K562 (cell line): ENCODE measurements around the gene CFAP73. TPM values are rescaled to one million over a fixed set of nuclear protein-coding genes. Genes with fewer than 3 reads are reported as not detected.
A peak's percentile ranks its signal among the peaks of the same experiment; 100 is the strongest.

Experiments used
- DDX20 ChIP-seq: fragments of 450-650 bp; IDR thresholded peaks from 2 replicates; pipeline ENCODE4 v1.6.1; 2016; ENCODE audit warnings: missing genetic modification characterization, low read depth, mild to moderate bottlenecking, missing compliant biosample characterization, moderate library complexity
- DNMT1 ChIP-seq: fragments of 450-650 bp; IDR thresholded peaks from 2 replicates; pipeline ENCODE4 v1.6.1; 2016; ENCODE audit warnings: antibody characterized with exemption, mild to moderate bottlenecking
- ETS2 ChIP-seq: IDR thresholded peaks from 2 replicates; pipeline ENCODE4 v1.6.1; 2016; ENCODE audit warnings: borderline replicate concordance, missing genetic modification characterization, mild to moderate bottlenecking, moderate library complexity, missing compliant biosample characterization; ENCODE audit not compliant: poor library complexity, severe bottlenecking
- ETV6 ChIP-seq, 3 experiments: fragments of 150-350 bp in 1 of 3; sonication (generic) in 1 of 3; formaldehyde crosslinking in 1 of 3; IDR thresholded peaks; 2 replicates each; pipeline versions ENCODE4 v1.6.1 to v1.8.0; 2014 to 2022; ENCODE audit warnings: borderline replicate concordance in 2 of 3, low read depth in 2 of 3, antibody characterized with exemption in 1 of 3, low read length in 1 of 3, mild to moderate bottlenecking in 1 of 3, missing genetic modification reagents in 1 of 3
- FOXJ3 ChIP-seq: sonication (generic); formaldehyde crosslinking; IDR thresholded peaks from 2 replicates; pipeline ENCODE4 v1.4.0; 2020; ENCODE audit warnings: mild to moderate bottlenecking, missing genetic modification reagents
- GTF2A2 ChIP-seq: IDR thresholded peaks from 2 replicates; pipeline ENCODE4 v1.6.1; 2016; ENCODE audit warnings: mild to moderate bottlenecking, missing genetic modification characterization, missing compliant biosample characterization
- HMG20B ChIP-seq: fragments of 250-450 bp; sonication (Bioruptor Pico); IDR thresholded peaks from 2 replicates; pipeline ENCODE4 v1.5.0; 2021; ENCODE audit warnings: mild to moderate bottlenecking
- MCM3 ChIP-seq: fragments of 450-650 bp; IDR thresholded peaks from 2 replicates; pipeline ENCODE4 v1.6.1; 2016
- NCOA1 ChIP-seq: fragments of 450-650 bp; IDR thresholded peaks from 2 replicates; pipeline ENCODE4 v1.6.1; 2016; ENCODE audit warnings: low read depth
- NELFE ChIP-seq: IDR thresholded peaks from 2 replicates; pipeline ENCODE4 v1.6.1; 2011; ENCODE audit warnings: mild to moderate bottlenecking; ENCODE audit not compliant: insufficient read depth, insufficient read length
- POLR3A ChIP-seq: IDR thresholded peaks from 2 replicates; pipeline ENCODE4 v1.6.1; 2011; ENCODE audit warnings: borderline replicate concordance, mild to moderate bottlenecking, moderate library complexity; ENCODE audit not compliant: insufficient read length, insufficient read depth; ENCODE audit errors: extremely low read depth
- TAF15 ChIP-seq: fragments of 200-400 bp; formaldehyde crosslinking; IDR thresholded peaks from 2 replicates; pipeline ENCODE4 v1.6.1; 2017; ENCODE audit warnings: mild to moderate bottlenecking, low read depth, low read length, moderate library complexity
- TAF9B ChIP-seq: fragments of 450-650 bp; IDR thresholded peaks from 2 replicates; pipeline ENCODE4 v1.6.1; 2018; ENCODE audit warnings: mild to moderate bottlenecking; ENCODE audit not compliant: partially characterized antibody
- TCF15 ChIP-seq: fragments of 250-450 bp; sonication (Bioruptor Pico); IDR thresholded peaks from 2 replicates; pipeline ENCODE4 v1.8.0; 2022; ENCODE audit warnings: moderate library complexity, mild to moderate bottlenecking, inconsistent platforms
- TCF7 ChIP-seq: sonication (generic); IDR thresholded peaks from 2 replicates; pipeline ENCODE4 v1.6.1; 2016; ENCODE audit warnings: antibody characterized with exemption, borderline replicate concordance
- TCF7L2 ChIP-seq: fragments of 150-350 bp; IDR thresholded peaks from 2 replicates; pipeline ENCODE4 v1.6.1; 2016; ENCODE audit warnings: low read depth, mild to moderate bottlenecking, low read length, moderate library complexity
- ZNF134 ChIP-seq: fragments of 250-450 bp; sonication (Bioruptor Pico); conservative IDR thresholded peaks from 2 replicates; pipeline ENCODE4 v1.4.0; 2020
- ZNF551 ChIP-seq: fragments of 250-450 bp; sonication (Bioruptor Pico); IDR thresholded peaks from 2 replicates; pipeline ENCODE4 v1.5.0; 2021; ENCODE audit warnings: mild to moderate bottlenecking, moderate library complexity
- ZNF764 ChIP-seq: fragments of 250-450 bp; sonication (Bioruptor Pico); IDR thresholded peaks from 2 replicates; pipeline ENCODE4 v1.4.0; 2020; ENCODE audit warnings: low read depth, mild to moderate bottlenecking, moderate library complexity
- polyA plus RNA-seq, 8 experiments: library from polyadenylated mRNA; depleted of rRNA in 4 of 8; stranded (reverse) in 5 of 8; unstranded in 3 of 8; fragments of >200 nt; fragmentation: Nextera tagmentation in 2 of 8; fragmentation: Illumina TruSeq in 1 of 8; extraction: Ambion mirVana in 2 of 8; extraction: Trizol in 1 of 8; gene quantifications; 2 replicates each; pipeline versions ENCODE4 v1.2.1 to v1.2.3, GENCODE V29; 2011 to 2014; ENCODE audit warnings: inconsistent platforms in 1 of 8, missing spikeins in 1 of 8
- total RNA-seq, 7 experiments: library from RNA; depleted of rRNA in 6 of 7; stranded (reverse); fragments of >200 nt in 6 of 7; fragmentation: Illumina TruSeq in 2 of 7; extraction: Trizol in 2 of 7; gene quantifications; 2 replicates each; pipeline versions ENCODE4 v1.2.1 to v1.2.3, GENCODE V29; 2011 to 2021; ENCODE audit warnings: low replicate concordance in 1 of 7
- TF ChIP-seq, protein P1 (sequence below): fragments of 450-650 bp; formaldehyde crosslinking; IDR thresholded peaks from 2 replicates; pipeline ENCODE4 v1.4.0; 2020; ENCODE audit warnings: mild to moderate bottlenecking, moderate library complexity
- TF ChIP-seq, protein P2 (sequence below): sonication (generic); formaldehyde crosslinking; IDR thresholded peaks from 2 replicates; pipeline ENCODE4 v1.8.0; 2022; ENCODE audit warnings: missing genetic modification reagents, mild to moderate bottlenecking, borderline replicate concordance
- TF ChIP-seq, protein P3 (sequence below): fragments of 450-650 bp; formaldehyde crosslinking; IDR thresholded peaks from 2 replicates; pipeline ENCODE4 v1.4.0; 2020; ENCODE audit warnings: mild to moderate bottlenecking, moderate library complexity

Gene CFAP73
- total and polyA plus RNA-seq, 9 of the 15 experiments (the other 6 are each of a cell fraction or from before 2014, with no cell fraction given), result not detected

DNA sequence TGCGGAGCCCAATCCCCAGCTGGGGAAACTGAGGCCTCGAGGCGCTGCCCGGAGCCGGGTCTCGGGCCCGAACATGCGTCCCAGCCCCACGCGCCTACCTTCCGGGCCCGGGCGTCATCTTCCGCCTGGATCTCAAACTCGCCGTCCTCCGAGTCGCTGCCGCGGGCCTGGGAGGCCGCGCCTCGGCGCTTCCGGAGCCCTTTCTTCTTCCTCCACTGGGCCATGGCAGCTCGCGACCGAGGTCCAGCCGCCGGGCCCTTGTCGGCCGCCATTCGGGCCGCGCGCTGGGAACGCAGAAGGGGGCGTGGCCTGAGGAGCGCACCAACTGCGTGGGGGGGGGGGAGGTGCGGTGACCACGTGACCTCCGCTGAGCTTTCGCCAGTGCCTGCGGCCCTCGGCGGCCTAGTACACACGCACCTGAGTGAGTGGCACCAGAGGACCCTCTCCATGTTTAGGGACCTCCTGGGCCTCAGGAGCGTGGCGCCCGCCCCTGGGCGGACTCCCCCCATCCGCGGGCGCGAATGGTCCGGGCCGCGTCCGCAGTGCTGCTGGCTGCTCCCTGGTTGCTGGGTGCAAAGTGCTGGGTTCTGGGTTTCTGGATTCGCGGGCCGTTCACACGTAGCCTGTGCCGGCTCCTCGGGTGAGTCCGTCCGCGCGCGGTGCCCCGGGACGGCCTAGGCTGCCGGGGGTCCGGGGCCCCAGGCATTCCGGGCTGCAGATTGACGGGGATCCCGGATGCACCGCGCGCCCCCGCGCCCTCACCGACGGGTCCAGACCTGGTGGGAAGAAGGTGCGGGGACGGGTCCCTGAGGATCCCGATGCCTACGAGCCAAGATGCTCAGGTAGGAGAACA lies 35.9 kb downstream of the CFAP73 start, which contains the start of the genes DDX54 and RITA1 (continued):
- TF ChIP-seq GTF2A2, result no peak
- TF ChIP-seq, protein P1, sequence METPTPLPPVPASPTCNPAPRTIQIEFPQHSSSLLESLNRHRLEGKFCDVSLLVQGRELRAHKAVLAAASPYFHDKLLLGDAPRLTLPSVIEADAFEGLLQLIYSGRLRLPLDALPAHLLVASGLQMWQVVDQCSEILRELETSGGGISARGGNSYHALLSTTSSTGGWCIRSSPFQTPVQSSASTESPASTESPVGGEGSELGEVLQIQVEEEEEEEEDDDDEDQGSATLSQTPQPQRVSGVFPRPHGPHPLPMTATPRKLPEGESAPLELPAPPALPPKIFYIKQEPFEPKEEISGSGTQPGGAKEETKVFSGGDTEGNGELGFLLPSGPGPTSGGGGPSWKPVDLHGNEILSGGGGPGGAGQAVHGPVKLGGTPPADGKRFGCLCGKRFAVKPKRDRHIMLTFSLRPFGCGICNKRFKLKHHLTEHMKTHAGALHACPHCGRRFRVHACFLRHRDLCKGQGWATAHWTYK (CRISPR knock-in tag), result peak; percentile 47; the same call in 1 of the 2 replicates
- TF ChIP-seq TAF15, result no peak
- TF ChIP-seq HMG20B (CRISPR knock-in tag), result no peak
- no peak for TF ChIP-seq ZNF764
- no peak for TF ChIP-seq MCM3
- TF ChIP-seq DDX20, result no peak
- TF ChIP-seq, protein P2, sequence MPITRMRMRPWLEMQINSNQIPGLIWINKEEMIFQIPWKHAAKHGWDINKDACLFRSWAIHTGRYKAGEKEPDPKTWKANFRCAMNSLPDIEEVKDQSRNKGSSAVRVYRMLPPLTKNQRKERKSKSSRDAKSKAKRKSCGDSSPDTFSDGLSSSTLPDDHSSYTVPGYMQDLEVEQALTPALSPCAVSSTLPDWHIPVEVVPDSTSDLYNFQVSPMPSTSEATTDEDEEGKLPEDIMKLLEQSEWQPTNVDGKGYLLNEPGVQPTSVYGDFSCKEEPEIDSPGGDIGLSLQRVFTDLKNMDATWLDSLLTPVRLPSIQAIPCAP (CRISPR knock-in tag), result peak; percentile 82; the same call in 1 of the 2 replicates
- TF ChIP-seq TCF7L2, result peak; percentile 89
- TF ChIP-seq ETS2 (tag), result no peak
- no peak for TF ChIP-seq POLR3A
- no peak for TF ChIP-seq TCF7
- TF ChIP-seq ZNF134 (CRISPR knock-in tag), result no peak
- TF ChIP-seq ETV6 (IDR thresholded peaks at IDR 0.05; ENCODE audit: borderline replicate concordance in 1 of 2, low read depth in 2 of 2, low read length in 1 of 2), result no peak
- 0 out of 2 replicates have a peak, but pooled peaks have one; percentile 68 for TF ChIP-seq ETV6 (CRISPR knock-in tag; IDR thresholded peaks at IDR 0.05; ENCODE audit: borderline replicate concordance)
- no peak for TF ChIP-seq FOXJ3 (CRISPR knock-in tag)
- peak; percentile 96 for TF ChIP-seq TAF9B
- TF ChIP-seq, protein P3, sequence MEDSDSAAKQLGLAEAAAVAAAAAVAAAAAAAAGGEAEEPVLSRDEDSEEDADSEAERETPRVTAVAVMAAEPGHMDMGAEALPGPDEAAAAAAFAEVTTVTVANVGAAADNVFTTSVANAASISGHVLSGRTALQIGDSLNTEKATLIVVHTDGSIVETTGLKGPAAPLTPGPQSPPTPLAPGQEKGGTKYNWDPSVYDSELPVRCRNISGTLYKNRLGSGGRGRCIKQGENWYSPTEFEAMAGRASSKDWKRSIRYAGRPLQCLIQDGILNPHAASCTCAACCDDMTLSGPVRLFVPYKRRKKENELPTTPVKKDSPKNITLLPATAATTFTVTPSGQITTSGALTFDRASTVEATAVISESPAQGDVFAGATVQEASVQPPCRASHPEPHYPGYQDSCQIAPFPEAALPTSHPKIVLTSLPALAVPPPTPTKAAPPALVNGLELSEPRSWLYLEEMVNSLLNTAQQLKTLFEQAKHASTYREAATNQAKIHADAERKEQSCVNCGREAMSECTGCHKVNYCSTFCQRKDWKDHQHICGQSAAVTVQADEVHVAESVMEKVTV (CRISPR knock-in tag), result no peak
- no peak for TF ChIP-seq NELFE
- no peak for TF ChIP-seq NCOA1
- TF ChIP-seq ZNF551, result no peak
- no peak for TF ChIP-seq TCF15
- no peak for TF ChIP-seq DNMT1
